B cell (primary cell): ENCODE measurements around the gene TEX19.

Source experiments
- EZH2 ChIP-seq: IDR thresholded peaks from 2 replicates; pipeline ENCODE4 v1.6.1; 2012; ENCODE audit warnings: borderline replicate concordance, low read depth, mild to moderate bottlenecking, moderate library complexity, low read length; ENCODE audit not compliant: insufficient read depth, poor library complexity, severe bottlenecking
- TF ChIP-seq, protein P1 (sequence below): fragments of 200-600 bp; IDR thresholded peaks from one replicate; pipeline ENCODE4 v1.8.0; 2022; ENCODE audit warnings: antibody characterized with exemption, mild to moderate bottlenecking

- TF ChIP-seq, protein P1, sequence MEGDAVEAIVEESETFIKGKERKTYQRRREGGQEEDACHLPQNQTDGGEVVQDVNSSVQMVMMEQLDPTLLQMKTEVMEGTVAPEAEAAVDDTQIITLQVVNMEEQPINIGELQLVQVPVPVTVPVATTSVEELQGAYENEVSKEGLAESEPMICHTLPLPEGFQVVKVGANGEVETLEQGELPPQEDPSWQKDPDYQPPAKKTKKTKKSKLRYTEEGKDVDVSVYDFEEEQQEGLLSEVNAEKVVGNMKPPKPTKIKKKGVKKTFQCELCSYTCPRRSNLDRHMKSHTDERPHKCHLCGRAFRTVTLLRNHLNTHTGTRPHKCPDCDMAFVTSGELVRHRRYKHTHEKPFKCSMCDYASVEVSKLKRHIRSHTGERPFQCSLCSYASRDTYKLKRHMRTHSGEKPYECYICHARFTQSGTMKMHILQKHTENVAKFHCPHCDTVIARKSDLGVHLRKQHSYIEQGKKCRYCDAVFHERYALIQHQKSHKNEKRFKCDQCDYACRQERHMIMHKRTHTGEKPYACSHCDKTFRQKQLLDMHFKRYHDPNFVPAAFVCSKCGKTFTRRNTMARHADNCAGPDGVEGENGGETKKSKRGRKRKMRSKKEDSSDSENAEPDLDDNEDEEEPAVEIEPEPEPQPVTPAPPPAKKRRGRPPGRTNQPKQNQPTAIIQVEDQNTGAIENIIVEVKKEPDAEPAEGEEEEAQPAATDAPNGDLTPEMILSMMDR = no peak
- TF ChIP-seq EZH2 = no peak
Measured at GRCh38 chr17:82383411-82383810, 24.4 kb downstream of the TEX19 start.
